ENCODE data around the gene SNX14.

- no peak for TF ChIP-seq GATA2 (IDR thresholded peaks at IDR 0.05; ENCODE audit: low read depth, low read length)
- no peak for TF ChIP-seq GATA3 (IDR thresholded peaks at IDR 0.05; ENCODE audit: low read depth, low read length)
Measured at GRCh38 chr6:85459224-85459901, 134.3 kb downstream of the SNX14 start.

All from SH-SY5Y (cell line).